Esophagus muscularis mucosa (tissue), 4 donors: ENCODE data around the gene LMX1A. TPM values are rescaled to one million over a fixed set of nuclear protein-coding genes. Genes with fewer than 3 reads are reported as not detected.
A peak's percentile ranks its signal among the peaks of the same experiment; 100 is the strongest.

Experiments
- DNase-seq: peaks from one replicate; pipeline ENCODE4 v3.0.0-alpha.2; 2017; ENCODE audit errors: extremely low spot score
- H3K27ac ChIP-seq, 4 donors: fragments of 200-600 bp; sonication (generic); replicated peaks in 1 of 4; 1 replicate in 3 of 4; 2 replicates in 1 of 4; pipeline ENCODE4 v1.5.1; 2016 to 2019; ENCODE audit warnings: mild to moderate bottlenecking in 1 of 4
- H3K27me3 ChIP-seq, 4 donors: fragments of 200-600 bp; sonication (generic); one replicate each; pipeline versions ENCODE4 v1.5.1 to v1.6.0; 2016 to 2019
- H3K36me3 ChIP-seq, 4 donors: fragments of 200-600 bp; sonication (generic); one replicate each; pipeline ENCODE4 v1.5.1; 2016 to 2019
- H3K4me1 ChIP-seq, 4 donors: fragments of 200-600 bp; sonication (generic); one replicate each; pipeline ENCODE4 v1.5.1; 2016 to 2019
- H3K4me3 ChIP-seq, 4 donors: fragments of 200-600 bp; sonication (generic); 1 replicate in 2 of 4; 2 replicates in 2 of 4; pipeline ENCODE4 v1.5.1; 2016 to 2019; ENCODE audit warnings: mild to moderate bottlenecking in 4 of 4, moderate library complexity in 1 of 4
- H3K9me3 ChIP-seq, 4 donors: fragments of 200-600 bp; sonication (generic); 1 replicate in 3 of 4; 2 replicates in 1 of 4; pipeline ENCODE4 v1.5.1; 2016 to 2019
- EP300 ChIP-seq: sonication (generic); formaldehyde crosslinking; IDR thresholded peaks from one replicate; pipeline ENCODE4 v1.6.1; 2017; ENCODE audit warnings: antibody characterized with exemption
- POLR2A ChIP-seq: fragments of 450-650 bp; IDR thresholded peaks from one replicate; pipeline ENCODE4 v1.6.1; 2017; ENCODE audit warnings: antibody characterized with exemption, moderate library complexity, mild to moderate bottlenecking, low read depth
- POLR2AphosphoS5 ChIP-seq, 2 donors: sonication (generic); formaldehyde crosslinking; IDR thresholded peaks; one replicate each; pipeline ENCODE4 v1.6.1; 2017; ENCODE audit warnings: antibody characterized with exemption in 2 of 2
- WGBS: methylation state at CpG from one replicate; pipeline ENCODE4 v1.1.5; 2018; 5-methylcytosine and 5-hydroxymethylcytosine counted together
- intact Hi-C: fragments of 100-400 bp; cut with DNase I; formaldehyde crosslinking; loops from one replicate; pipeline ENCODE4 v1.15.1; 2023
- total RNA-seq, 4 donors: library from RNA; depleted of rRNA; stranded (reverse); fragments of >200 nt; gene quantifications; one replicate each; pipeline versions ENCODE4 v1.1.0 to v1.2.1, GENCODE V29; 2016
- TF ChIP-seq, protein P1 (sequence below), 3 experiments: fragments of 200-600 bp in 2 of 3; fragments of 450-650 bp in 1 of 3; sonication (generic) in 2 of 3; IDR thresholded peaks; one replicate each; pipeline ENCODE4 v1.5.1; 2017 to 2019; ENCODE audit warnings: antibody characterized with exemption in 3 of 3, mild to moderate bottlenecking in 2 of 3, moderate library complexity in 1 of 3

The LMX1A gene
- total RNA-seq, 4 donors from 2014 or later = 0.32 to 0.98 (median 0.33) TPM; not detected in 1

DNA sequence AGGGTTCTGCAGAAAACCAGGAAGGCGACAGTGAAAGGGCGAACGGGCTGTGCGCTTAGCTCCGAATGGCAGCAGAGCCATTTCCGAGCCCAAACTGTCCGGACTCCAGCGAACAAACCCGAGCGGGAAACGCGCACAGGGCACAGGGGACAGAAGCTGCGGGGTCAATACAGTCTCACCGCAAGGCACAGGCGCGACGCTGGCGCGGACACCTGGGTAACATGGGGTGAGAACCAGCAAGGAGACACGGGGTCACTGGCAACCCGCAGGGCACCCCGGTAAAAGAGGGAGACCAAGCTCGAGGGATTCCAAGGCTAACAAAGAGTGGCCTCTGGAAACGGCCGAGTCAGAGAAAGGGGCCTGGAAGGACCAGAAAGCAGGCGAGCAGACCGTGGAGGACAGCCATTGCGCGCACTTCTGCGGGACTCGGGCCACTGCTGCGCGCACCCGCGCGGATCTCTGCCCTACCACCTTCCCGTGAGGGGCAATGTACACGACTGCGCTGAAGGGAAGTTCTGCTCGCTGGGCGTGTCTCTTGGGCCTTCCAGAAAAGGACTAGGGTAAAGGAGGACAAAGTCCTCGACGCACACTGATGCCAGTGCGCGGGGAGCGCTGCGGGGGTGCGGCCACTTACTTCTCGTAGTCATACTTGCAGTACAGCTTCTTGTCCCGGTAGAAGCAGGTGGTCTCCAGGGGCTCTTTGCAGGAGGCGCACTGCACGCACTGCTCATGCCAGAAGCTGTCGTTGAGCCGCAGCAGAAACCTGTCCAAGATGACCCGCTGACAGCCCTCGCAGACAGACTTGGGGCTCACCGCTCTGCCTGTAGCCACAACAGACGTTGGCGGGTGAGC lies 3.8 kb downstream of the LMX1A start:
- WGBS = 8% methylated on average over 29 of the region's 59 CpGs
- H3K36me3 ChIP-seq = no peaks in the 10 kb centered on the region
- no peak overlapping the region for H3K27ac ChIP-seq
- intact Hi-C loops = no loop called here
- H3K4me3 ChIP-seq = peak overlapping the region in 1 of 4 donors; percentile 11
- peaks cover 7 to 100% (median 81%) of the 10 kb centered on the region in 4 donors for H3K27me3 ChIP-seq
- peaks cover 38 to 52% (median 47%) of the 10 kb centered on the region in 4 donors for H3K4me1 ChIP-seq
- H3K9me3 ChIP-seq = no peaks in the 10 kb centered on the region
- no peak for TF ChIP-seq POLR2AphosphoS5 (IDR thresholded peaks at IDR 0.05)
- no peak for TF ChIP-seq EP300
- no peak for TF ChIP-seq POLR2A
- TF ChIP-seq, protein P1, sequence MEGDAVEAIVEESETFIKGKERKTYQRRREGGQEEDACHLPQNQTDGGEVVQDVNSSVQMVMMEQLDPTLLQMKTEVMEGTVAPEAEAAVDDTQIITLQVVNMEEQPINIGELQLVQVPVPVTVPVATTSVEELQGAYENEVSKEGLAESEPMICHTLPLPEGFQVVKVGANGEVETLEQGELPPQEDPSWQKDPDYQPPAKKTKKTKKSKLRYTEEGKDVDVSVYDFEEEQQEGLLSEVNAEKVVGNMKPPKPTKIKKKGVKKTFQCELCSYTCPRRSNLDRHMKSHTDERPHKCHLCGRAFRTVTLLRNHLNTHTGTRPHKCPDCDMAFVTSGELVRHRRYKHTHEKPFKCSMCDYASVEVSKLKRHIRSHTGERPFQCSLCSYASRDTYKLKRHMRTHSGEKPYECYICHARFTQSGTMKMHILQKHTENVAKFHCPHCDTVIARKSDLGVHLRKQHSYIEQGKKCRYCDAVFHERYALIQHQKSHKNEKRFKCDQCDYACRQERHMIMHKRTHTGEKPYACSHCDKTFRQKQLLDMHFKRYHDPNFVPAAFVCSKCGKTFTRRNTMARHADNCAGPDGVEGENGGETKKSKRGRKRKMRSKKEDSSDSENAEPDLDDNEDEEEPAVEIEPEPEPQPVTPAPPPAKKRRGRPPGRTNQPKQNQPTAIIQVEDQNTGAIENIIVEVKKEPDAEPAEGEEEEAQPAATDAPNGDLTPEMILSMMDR (IDR thresholded peaks at IDR 0.05) = no peak
- DNase-seq = no peak

DNA sequence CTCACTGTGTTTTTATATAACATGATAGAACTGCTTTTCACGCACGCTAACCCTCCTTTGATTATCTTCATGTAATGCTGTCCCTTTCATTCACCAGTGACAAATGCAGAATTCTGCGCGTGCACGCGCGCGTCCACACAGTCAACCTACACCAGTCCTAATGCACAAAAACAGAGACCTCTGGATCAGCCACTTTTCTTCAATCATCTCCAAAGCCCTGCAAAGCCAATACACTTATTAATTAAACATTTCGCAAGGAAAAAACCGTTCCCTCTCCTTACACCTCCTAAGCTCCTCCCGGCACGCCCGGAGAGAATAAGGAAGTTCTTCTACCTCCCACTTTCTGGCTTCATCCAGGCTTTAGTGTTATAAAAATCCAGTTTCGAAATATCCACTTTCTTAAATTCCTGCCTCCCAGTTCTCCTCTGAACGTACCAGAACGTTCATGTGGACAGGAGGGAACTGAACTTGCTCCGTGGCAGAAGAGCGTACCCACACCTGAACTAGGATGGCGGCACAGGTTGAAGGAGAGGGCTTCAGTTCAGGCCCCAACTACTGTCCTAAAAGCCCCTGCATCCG lies 4.6 kb downstream of the LMX1A start:
- WGBS = 12% methylated on average over 20 of the region's 20 CpGs
- intact Hi-C loops = no loop called here
- Histone ChIP-seq H3K9me3 (no peaks in the 10 kb centered on the region), H3K27me3 (peaks cover 7 to 100% (median 78%) of the 10 kb centered on the region in 4 donors), H3K4me3 (no peak overlapping the region), H3K36me3 (no peaks in the 10 kb centered on the region), H3K27ac (no peak overlapping the region), H3K4me1 (peaks cover 38 to 52% (median 47%) of the 10 kb centered on the region in 4 donors)
- no peak for TF ChIP-seq POLR2AphosphoS5 (IDR thresholded peaks at IDR 0.05)
- no peak for TF ChIP-seq POLR2A
- TF ChIP-seq, protein P1 (IDR thresholded peaks at IDR 0.05) = no peak
- no peak for TF ChIP-seq EP300
- DNase-seq = no peak

DNA sequence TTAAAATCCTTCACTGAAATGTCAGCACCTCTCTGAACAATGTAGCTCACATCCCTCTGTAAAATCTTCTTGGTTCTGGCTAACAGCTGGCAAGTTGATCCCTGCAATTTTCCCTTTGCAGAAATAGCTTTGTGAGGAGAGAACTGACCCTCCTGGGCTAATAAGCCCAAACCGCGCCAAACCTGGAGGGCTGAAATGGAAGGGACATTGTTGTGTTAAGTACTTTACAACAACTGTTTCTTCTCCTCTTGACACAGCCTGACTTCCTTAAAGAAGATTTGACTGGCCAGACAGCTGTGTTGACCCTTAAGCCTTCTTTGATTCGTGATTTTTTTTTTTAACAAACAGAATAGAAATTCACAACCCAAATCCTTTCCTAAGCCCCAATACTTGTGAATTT lies 5.7 kb downstream of the LMX1A start:
- H3K4me3 ChIP-seq = no peak overlapping the region
- intact Hi-C loops = no loop called here
- no peak for DNase-seq
- H3K9me3 ChIP-seq = no peaks in the 10 kb centered on the region
- H3K36me3 ChIP-seq = no peaks in the 10 kb centered on the region
- H3K27me3 ChIP-seq = peaks cover 7 to 100% (median 70%) of the 10 kb centered on the region in 4 donors
- TF ChIP-seq POLR2A (no peak), POLR2AphosphoS5 (IDR thresholded peaks at IDR 0.05) (no peak), EP300 (no peak)
- TF ChIP-seq, protein P1 (IDR thresholded peaks at IDR 0.05) = no peak
- H3K4me1 ChIP-seq = peaks cover 30 to 41% (median 36%) of the 10 kb centered on the region in 4 donors
- 19% methylated on average over 3 of the region's 3 CpGs for WGBS
- H3K27ac ChIP-seq = no peak overlapping the region

DNA sequence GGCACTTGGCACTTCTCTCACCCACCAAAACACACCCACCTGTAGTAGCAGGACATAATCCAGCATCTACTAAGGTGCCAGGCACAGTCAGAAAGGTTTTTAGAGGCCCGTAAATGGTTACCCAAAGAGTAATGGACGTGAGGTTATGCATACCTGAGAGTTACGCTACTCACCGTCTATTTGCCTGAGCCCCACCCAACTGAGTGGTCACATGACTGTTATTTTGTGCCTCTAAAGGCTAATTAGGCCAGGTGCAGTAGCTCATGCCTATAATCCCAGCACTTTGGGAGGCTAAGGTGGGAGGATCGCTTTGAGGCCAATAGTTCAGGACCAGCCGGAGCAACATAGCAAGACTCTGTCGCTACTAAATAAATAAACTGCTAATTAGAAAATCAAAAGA lies 11.0 kb downstream of the LMX1A start:
- Histone ChIP-seq H3K27ac (no peak overlapping the region), H3K27me3 (peaks cover 0 to 87% (median 22%) of the 10 kb centered on the region in 4 donors), H3K36me3 (no peaks in the 10 kb centered on the region), H3K9me3 (no peaks in the 10 kb centered on the region), H3K4me3 (no peak overlapping the region), H3K4me1 (no peaks in the 10 kb centered on the region)
- intact Hi-C loops = no loop called here
- WGBS = 63% methylated on average over 7 of the region's 7 CpGs
- DNase-seq = peak; percentile 74
- TF ChIP-seq, protein P1 (IDR thresholded peaks at IDR 0.05) = no peak
- TF ChIP-seq POLR2AphosphoS5 (IDR thresholded peaks at IDR 0.05) = no peak
- TF ChIP-seq POLR2A = no peak
- TF ChIP-seq EP300 = no peak
